WTC11 (cell line): ENCODE results near the gene DNM1L. TPM values are rescaled to one million over a fixed set of nuclear protein-coding genes. Genes with fewer than 3 reads are reported as not detected.

Experiments used
- ATAC-seq: fragments of 200-7000 bp; cut with Tn5 transposase; 2 replicates; pipeline ENCODE4 v1.10.0; 2021; ENCODE audit warnings: mild to moderate bottlenecking, moderate library complexity
- CTCF ChIA-PET: fragments of 300-600 bp; sonication (Branson Sonifier 250); formaldehyde crosslinking; loops from one replicate; lab custom pipeline; 2021; ENCODE audit warnings: antibody characterized with exemption; lab: Charles Lee
- POLR2A ChIA-PET: fragments of 350-600 bp; sonication (Branson Sonifier 250); formaldehyde crosslinking; loops from one replicate; lab custom pipeline; 2021; ENCODE audit warnings: antibody characterized with exemption; lab: Charles Lee
- DNase-seq: peaks from one replicate; pipeline ENCODE4 v3.0.0; 2021; ENCODE audit warnings: low spot score
- H3K27ac Mint-ChIP-seq: 2 replicates; pipeline ENCODE4 v1.8.0; 2021; ENCODE audit warnings: mixed read lengths
- H3K27me3 Mint-ChIP-seq: 2 replicates; pipeline ENCODE4 v1.8.0; 2021; ENCODE audit warnings: low read depth, mild to moderate bottlenecking, moderate library complexity, mixed read lengths
- H3K36me3 Mint-ChIP-seq: 2 replicates; pipeline ENCODE4 v1.8.0; 2021; ENCODE audit warnings: mixed read lengths
- H3K4me1 Mint-ChIP-seq: 2 replicates; pipeline ENCODE4 v1.8.0; 2022; ENCODE audit warnings: mixed read lengths
- H3K4me3 Mint-ChIP-seq: 2 replicates; pipeline ENCODE4 v1.8.0; 2021; ENCODE audit warnings: mild to moderate bottlenecking, moderate library complexity, mixed read lengths
- H3K9me3 Mint-ChIP-seq: 2 replicates; pipeline ENCODE4 v1.8.0; 2021; ENCODE audit warnings: mixed read lengths
- ATF2 ChIP-seq: sonication (generic); formaldehyde crosslinking; IDR thresholded peaks from 2 replicates; pipeline ENCODE4 v1.8.1; 2022; ENCODE audit warnings: low read depth, missing genetic modification reagents, borderline replicate concordance
- CBFB ChIP-seq: sonication (generic); formaldehyde crosslinking; IDR thresholded peaks from 2 replicates; pipeline ENCODE4 v1.8.1; 2022; ENCODE audit warnings: mild to moderate bottlenecking, low read depth, missing genetic modification reagents
- CREB1 ChIP-seq: sonication (generic); formaldehyde crosslinking; IDR thresholded peaks from 2 replicates; pipeline ENCODE4 v1.8.0; 2023; ENCODE audit warnings: mild to moderate bottlenecking, missing genetic modification reagents
- ERG ChIP-seq: fragments of 250-450 bp; sonication (Bioruptor Pico); IDR thresholded peaks from 2 replicates; pipeline ENCODE4 v1.8.0; 2021; ENCODE audit warnings: mild to moderate bottlenecking
- HMGA2 ChIP-seq: fragments of 250-450 bp; sonication (Bioruptor Pico); IDR thresholded peaks from 2 replicates; pipeline ENCODE4 v1.4.0; 2021; ENCODE audit warnings: mild to moderate bottlenecking, moderate library complexity
- IRF1 ChIP-seq: sonication (generic); formaldehyde crosslinking; IDR thresholded peaks from 2 replicates; pipeline ENCODE4 v1.8.0; 2023; ENCODE audit warnings: missing genetic modification reagents
- JAZF1 ChIP-seq: fragments of 250-450 bp; sonication (Bioruptor Pico); IDR thresholded peaks from 2 replicates; pipeline ENCODE4 v1.9.0; 2021; ENCODE audit warnings: moderate library complexity, mild to moderate bottlenecking, inconsistent platforms
- MAX ChIP-seq: sonication (generic); formaldehyde crosslinking; IDR thresholded peaks from 2 replicates; pipeline ENCODE4 v1.8.0; 2022; ENCODE audit warnings: mild to moderate bottlenecking, missing genetic modification reagents
- PRDM15 ChIP-seq: sonication (generic); formaldehyde crosslinking; IDR thresholded peaks from 2 replicates; pipeline ENCODE4 v1.8.0; 2022; ENCODE audit warnings: missing genetic modification reagents
- PREB ChIP-seq: sonication (generic); formaldehyde crosslinking; IDR thresholded peaks from 2 replicates; pipeline ENCODE4 v1.8.1; 2022; ENCODE audit warnings: mild to moderate bottlenecking, missing genetic modification reagents, moderate library complexity, borderline replicate concordance
- RORB ChIP-seq: fragments of 250-450 bp; sonication (Bioruptor Pico); IDR thresholded peaks from 2 replicates; pipeline ENCODE4 v1.9.0; 2021; ENCODE audit warnings: mild to moderate bottlenecking
- ZBTB21 ChIP-seq: sonication (generic); formaldehyde crosslinking; IDR thresholded peaks from 2 replicates; pipeline ENCODE4 v1.8.1; 2023; ENCODE audit warnings: mild to moderate bottlenecking, missing genetic modification reagents, borderline replicate concordance
- ZNF138 ChIP-seq: sonication (generic); formaldehyde crosslinking; conservative IDR thresholded peaks from 2 replicates; pipeline ENCODE4 v1.8.1; 2022; ENCODE audit warnings: mild to moderate bottlenecking, moderate library complexity, missing genetic modification reagents
- ZNF219 ChIP-seq: sonication (generic); formaldehyde crosslinking; IDR thresholded peaks from 2 replicates; pipeline ENCODE4 v1.8.0; 2023; ENCODE audit warnings: missing genetic modification reagents, mild to moderate bottlenecking, borderline replicate concordance
- ZNF532 ChIP-seq: fragments of 250-450 bp; sonication (Bioruptor Pico); IDR thresholded peaks from 2 replicates; pipeline ENCODE4 v1.9.0; 2021; ENCODE audit warnings: mild to moderate bottlenecking, borderline replicate concordance
- total RNA-seq: library from RNA; stranded (reverse); gene quantifications from 3 replicates; pipeline ENCODE4 v1.2.3, GENCODE V29; 2021

The DNM1L gene
- total RNA-seq, 1 experiment from 2014 or later = 74.3 TPM

- TF ChIP-seq RORB (CRISPR knock-in tag) (no peak), PREB (CRISPR knock-in tag) (no peak)
Measured at GRCh38 chr12:32679920-32680237, 778 bp downstream of the DNM1L start (continued).

- POLR2A ChIA-PET = no interaction called here
- peak overlapping the region; percentile 96 for H3K4me3 Mint-ChIP-seq
- DNase-seq = no peak
- TF ChIP-seq ZNF219 (CRISPR knock-in tag) = no peak
- no peak for TF ChIP-seq CREB1 (CRISPR knock-in tag)
- no peak for TF ChIP-seq ZNF138 (CRISPR knock-in tag)
- no peak for TF ChIP-seq MAX
- no peak for TF ChIP-seq CBFB (CRISPR knock-in tag)
- no peak for TF ChIP-seq IRF1 (CRISPR knock-in tag)
- no peak for TF ChIP-seq HMGA2 (CRISPR knock-in tag)
- no peak for TF ChIP-seq PRDM15
- no peak for TF ChIP-seq ATF2 (CRISPR knock-in tag)
- no peak for TF ChIP-seq PREB (CRISPR knock-in tag)
- TF ChIP-seq ERG (CRISPR knock-in tag) = no peak
- TF ChIP-seq ZBTB21 (CRISPR knock-in tag) = no peak
- CTCF ChIA-PET = no interaction called here
- peaks cover 8% of the 10 kb centered on the region for H3K36me3 Mint-ChIP-seq
- no peaks in the 10 kb centered on the region for H3K27me3 Mint-ChIP-seq
- peaks cover 19% of the 10 kb centered on the region for H3K4me1 Mint-ChIP-seq
- no peaks in the 10 kb centered on the region for H3K9me3 Mint-ChIP-seq
- peak overlapping the region; percentile 74; the same call in 1 of the 2 replicates for H3K27ac Mint-ChIP-seq
- ATAC-seq = no peak
Measured at GRCh38 chr12:32680787-32681186, 1.7 kb downstream of the DNM1L start.

GRCh38 chr12:32681272-32681671, 2.2 kb downstream of the DNM1L start:
- CTCF ChIA-PET = no interaction called here
- POLR2A ChIA-PET = no interaction called here
- peaks cover 19% of the 10 kb centered on the region for H3K4me1 Mint-ChIP-seq
- no peak for TF ChIP-seq JAZF1 (CRISPR knock-in tag)
- no peak for TF ChIP-seq ZNF532 (CRISPR knock-in tag)
- no peak for TF ChIP-seq MAX
- peaks cover 10% of the 10 kb centered on the region for H3K36me3 Mint-ChIP-seq
- peak overlapping the region; percentile 96 for H3K4me3 Mint-ChIP-seq
- ATAC-seq (no peak), DNase-seq (no peak)
- no peaks in the 10 kb centered on the region for H3K27me3 Mint-ChIP-seq
- H3K27ac Mint-ChIP-seq = no peak overlapping the region
- no peaks in the 10 kb centered on the region for H3K9me3 Mint-ChIP-seq
